Effector CD4-positive, alpha-beta T cell (primary cell): ENCODE measurements around the gene C19orf85.

ENCODE experiments used
- DNase-seq: peaks from one replicate; pipeline ENCODE4 v3.0.0-alpha.2; 2020

C19orf85 gene

DNA sequence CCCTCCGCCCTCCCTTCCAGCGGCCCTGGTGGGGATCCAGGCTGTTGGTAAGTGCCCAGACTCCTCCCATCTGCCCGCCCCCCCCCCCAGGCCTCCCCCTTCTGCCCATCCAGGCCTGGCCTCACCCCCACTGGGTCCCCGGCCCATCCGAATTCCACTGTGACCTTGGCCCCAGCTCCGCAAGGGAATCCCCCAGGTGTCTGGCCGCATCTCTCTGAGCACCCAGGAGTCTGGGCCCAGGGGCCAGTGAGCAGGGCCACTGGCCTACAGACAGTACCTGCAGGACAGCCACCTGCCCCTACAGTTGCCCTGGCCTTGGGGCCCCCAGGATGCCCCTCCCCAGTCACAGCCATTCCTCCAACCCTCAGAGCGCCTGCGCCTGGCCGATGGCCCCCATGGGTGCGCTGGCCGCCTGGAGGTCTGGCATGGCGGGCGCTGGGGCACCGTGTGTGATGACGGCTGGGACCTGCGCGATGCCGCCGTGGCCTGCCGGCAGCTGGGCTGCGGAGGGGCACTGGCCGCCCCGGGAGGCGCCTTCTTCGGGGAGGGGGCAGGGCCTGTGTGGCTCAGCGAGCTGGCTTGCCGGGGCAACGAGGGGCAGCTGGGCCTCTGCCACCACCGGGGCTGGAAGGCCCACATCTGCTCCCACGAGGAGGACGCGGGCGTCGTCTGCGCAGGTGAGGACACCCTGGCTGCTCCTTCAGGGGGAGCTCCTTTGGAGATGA, 24.6 kb upstream of the C19orf85 start:
- no peak for DNase-seq

GRCh38 chr19:55487924-55488687, 23.6 kb upstream of the C19orf85 start, which contains the start of gene SSC5D:
Gene SSC5D (plus strand): TSS chr19:55488436. CDS start chr19:55488590, 154 bp downstream.
- no peak for DNase-seq

GRCh38 chr19:55486971-55487923, 22.7 kb upstream of the C19orf85 start:
- DNase-seq: no peak

GRCh38 chr19:55486043-55486970, 21.8 kb upstream of the C19orf85 start:
- no peak for DNase-seq

DNA sequence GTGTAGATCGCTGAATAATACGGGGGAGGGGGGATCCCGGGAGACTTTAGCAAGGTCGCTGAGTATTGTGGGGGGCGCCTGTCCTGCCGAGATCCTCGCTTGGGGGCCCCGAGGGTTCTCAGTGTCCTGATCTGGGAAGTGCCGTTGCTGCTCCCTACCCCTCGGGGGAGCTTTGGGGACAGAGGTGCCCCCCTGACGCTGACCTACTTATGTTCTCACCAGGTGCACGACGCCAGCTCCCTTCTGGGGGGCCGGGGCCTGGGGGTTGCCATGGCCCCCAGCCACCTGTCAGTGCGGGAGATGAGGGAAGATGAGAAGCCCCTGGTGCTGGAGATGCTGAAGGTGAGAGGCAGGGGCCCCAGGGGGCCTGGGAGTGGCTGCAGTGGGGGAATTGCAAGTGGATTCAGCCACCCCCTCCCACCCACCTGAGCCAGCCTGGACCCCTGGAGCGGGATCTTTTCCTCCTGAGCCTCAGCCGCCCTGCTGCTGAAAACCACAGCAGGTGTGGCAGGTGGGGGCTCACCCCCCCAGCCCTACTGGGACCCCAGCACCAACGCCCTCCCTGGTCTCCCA, 21.0 kb upstream of the C19orf85 start:
- no peak for DNase-seq

DNA sequence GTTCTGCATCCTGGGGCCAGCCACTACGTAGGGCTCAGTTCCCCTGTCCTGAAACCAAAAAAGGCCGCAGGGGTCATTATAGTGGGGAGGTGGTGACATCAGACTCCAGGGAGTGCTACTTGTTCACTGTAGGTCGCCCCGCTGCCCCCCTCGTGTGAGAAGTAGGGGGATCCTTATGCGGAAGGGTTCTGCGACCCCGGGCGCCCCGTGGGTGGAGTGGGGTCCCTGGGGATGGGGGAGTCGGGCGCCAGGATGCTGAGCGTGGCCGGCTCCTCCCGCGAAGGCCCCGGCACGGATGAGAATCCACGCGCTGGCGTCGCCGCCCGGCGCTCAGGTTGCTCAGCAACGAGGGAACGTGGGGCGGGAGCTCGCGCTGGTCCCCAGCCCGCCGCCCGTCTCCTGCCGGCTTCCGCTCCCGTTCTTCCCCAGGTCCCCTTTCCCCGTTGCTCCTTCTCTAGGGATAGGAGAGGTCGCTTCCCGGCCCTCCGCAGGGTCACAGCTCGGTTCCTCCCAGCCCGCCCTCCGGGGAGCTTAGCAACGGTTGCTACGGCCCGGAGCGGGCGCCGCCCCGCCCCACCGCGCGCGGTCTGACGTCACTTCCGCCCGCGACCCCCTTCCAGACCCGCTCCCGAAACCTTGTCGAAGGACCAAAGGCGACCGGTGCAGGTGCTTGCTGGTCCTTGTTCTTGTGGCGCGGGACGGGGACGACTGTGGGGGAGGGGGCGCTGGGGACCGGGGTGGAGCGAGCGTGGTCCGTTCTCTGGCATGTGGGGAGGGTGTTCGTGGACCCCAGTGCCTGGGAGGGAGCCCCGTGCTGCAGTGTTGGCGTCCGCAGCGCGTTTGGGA, 20.3 kb upstream of the C19orf85 start, which contains the start of gene NAT14:
NAT14 (plus strand) TSS at position 596 of the 846 bp plus-strand sequence. CDS start 521 bp downstream, outside the sequence.
- peak; percentile 56 for DNase-seq

- no peak for DNase-seq
Observed at GRCh38 chr19:55483706-55484592, 19.4 kb upstream of the C19orf85 start.

- DNase-seq: no peak
Observed at GRCh38 chr19:55482967-55483705, 18.6 kb upstream of the C19orf85 start.

DNA sequence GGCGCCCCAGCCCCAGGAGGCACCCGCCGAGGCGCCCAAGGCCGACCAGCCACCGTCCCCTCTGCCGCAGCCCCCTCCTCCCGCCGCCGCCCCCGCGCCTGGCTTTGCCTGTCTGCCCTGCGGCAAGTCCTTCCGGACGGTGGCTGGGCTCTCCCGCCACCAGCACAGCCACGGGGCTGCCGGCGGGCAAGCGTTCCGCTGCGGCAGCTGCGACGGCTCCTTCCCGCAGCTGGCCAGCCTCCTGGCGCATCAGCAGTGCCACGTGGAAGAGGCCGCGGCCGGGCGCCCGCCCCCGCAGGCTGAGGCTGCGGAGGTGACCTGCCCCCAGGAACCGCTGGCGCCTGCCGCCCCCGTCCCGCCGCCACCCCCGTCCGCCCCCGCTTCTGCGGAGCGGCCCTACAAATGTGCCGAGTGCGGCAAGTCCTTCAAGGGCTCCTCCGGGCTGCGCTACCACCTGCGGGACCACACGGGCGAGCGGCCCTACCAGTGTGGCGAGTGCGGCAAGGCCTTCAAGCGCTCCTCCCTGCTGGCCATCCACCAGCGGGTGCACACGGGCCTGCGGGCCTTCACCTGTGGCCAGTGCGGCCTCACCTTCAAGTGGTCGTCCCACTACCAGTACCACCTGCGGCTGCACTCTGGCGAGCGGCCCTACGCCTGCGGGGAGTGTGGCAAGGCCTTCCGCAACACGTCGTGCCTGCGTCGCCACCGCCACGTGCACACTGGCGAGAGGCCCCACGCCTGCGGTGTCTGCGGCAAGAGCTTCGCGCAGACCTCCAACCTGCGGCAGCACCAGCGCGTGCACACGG, 17.8 kb upstream of the C19orf85 start:
- DNase-seq: no peak

DNA sequence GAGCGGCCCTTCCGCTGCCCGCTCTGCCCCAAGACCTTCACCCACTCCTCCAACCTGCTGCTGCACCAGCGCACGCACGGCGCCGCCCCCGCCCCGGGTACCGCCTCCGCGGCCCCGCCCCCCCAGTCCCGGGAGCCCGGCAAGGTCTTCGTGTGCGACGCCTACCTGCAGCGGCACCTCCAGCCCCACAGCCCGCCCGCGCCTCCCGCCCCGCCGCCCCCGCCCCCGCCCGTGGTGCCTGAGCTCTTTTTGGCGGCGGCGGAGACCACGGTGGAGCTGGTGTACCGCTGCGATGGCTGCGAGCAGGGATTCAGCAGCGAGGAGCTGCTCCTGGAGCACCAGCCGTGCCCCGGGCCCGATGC, 17.2 kb upstream of the C19orf85 start:
- no peak for DNase-seq

DNA sequence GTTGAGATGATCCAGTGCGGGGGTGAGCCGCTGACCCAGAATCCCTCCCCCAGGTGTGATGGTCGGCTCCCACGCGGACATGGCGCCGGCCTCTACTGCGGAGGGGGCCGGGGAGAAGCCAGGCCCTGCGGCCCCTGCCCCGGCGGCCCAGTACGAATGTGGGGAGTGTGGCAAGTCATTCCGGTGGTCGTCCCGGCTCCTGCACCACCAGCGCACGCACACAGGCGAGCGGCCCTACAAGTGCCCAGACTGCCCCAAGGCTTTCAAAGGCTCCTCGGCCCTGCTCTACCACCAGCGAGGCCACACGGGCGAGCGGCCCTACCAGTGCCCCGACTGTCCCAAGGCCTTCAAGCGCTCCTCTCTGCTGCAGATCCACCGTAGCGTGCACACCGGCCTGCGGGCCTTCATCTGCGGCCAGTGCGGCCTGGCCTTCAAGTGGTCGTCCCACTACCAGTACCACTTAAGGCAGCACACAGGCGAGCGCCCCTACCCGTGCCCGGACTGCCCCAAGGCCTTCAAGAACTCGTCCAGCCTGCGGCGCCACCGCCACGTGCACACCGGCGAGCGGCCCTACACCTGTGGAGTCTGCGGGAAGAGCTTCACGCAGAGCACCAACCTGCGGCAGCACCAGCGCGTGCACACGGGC, 16.7 kb upstream of the C19orf85 start:
- no peak for DNase-seq

DNA sequence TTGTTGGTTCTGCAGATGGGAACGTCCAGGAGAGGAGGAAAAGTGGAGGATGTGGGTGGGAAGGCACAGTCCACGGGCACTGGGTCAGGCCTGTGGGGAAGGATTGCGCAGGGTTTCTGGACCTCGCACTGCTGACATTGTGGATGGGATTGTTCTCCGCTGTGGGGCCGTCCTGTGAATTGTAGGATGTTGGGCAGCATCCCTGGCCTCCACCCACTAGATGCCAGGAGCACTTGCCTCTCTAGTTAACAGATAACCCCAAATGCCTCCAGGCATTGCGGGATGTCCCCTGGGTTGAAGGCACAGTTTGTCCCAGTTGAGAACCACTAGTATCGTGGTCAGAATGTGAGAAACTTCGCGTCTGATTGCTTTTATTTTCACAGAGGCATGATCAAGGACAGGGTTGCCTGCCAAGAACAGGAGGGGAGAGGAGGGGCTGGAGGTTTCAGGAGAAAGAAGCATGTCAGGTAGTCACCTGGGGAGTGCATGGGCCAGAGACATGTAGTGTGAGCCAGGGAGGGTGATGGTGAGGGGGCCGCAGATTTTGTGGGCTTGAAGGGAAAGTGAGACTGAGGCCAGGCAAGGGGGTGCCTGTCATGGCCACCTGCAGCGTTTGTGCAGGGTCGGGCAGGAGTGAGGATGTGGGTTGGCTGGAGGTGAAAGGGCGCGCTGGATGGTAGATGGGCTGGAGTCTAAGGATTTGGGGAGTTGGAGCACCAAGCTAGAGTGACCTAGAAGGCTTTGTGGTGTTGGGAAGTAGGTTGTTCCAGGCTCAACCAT, 15.1 kb upstream of the C19orf85 start:
- DNase-seq: no peak

- DNase-seq: no peak
Observed at GRCh38 chr19:55479045-55479444, 14.5 kb upstream of the C19orf85 start.

DNA sequence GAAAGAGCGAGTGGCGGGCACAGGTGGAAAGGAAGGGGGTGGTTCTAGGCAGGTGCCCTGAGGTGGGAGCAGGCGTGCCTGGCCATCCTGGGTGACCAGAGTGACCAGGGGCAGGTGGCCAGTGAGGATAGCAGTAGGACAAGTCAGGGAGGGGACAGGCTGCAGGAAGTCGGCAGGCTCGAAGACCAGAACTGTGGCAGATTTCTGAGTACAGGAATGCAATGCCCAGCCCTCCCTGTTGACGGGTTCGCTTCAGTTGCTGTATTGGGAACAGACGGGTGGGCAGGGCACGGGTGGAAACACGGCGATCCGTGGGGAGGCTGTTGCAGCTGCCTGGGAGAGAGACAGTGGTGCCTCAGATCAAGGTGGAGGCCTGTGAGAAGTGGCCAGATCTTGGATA, 13.8 kb upstream of the C19orf85 start:
- DNase-seq: no peak

DNA sequence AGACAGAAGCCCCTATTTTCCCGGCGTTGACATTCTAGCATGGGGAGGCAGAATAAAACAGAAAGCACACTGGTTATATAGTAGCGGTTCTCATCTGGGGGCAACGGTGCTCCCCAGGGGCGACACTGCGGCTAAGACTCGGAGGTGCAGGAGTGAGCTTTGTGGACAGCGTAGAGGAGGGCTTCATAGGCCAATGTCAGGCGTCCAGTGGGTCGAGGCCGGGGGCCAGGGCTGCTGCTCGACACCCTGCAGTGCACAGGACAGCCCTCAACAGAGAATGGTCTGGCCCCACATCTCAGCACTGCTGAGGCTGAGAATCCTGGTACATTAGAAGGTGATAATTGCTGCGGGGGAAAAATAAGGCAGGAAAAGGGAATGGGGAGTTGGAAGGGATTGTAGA, 13.4 kb upstream of the C19orf85 start:
- DNase-seq: no peak

- DNase-seq: peak; percentile 97
Observed at GRCh38 chr19:55476100-55476775, 11.7 kb upstream of the C19orf85 start, which contains the start of gene ZNF628. Gene ZNF628 (plus strand): TSS chr19:55476617. CDS start chr19:55479911, 3,294 bp downstream.
